ENCODE measurements around the gene SSNA1. TPM values are rescaled to one million over a fixed set of nuclear protein-coding genes. Genes with fewer than 3 reads are reported as not detected.

Gene SSNA1
- total and polyA plus RNA-seq, 12 donors: 13.2 to 138 (median 70.3) TPM

GRCh38 chr9:137216188-137216965 is 27.9 kb downstream of the SSNA1 start:
- DNase-seq: no peak
- intact Hi-C loops (cut with DNase I): no loop called here

GRCh38 chr9:137217276-137218211 is 29.1 kb downstream of the SSNA1 start:
- H3K4me3 ChIP-seq: peak overlapping the region in 2 of 4 donors; percentile 33 to 59
- peak; percentile 83 to 95 (median 92) for DNase-seq
- no peaks in the 10 kb centered on the region for H3K9me3 ChIP-seq (replicated peaks in 1 of 3)
- H3K4me1 ChIP-seq (replicated peaks in 1 of 2): peaks cover 23 to 24% of the 10 kb centered on the region in 2 donors
- H3K27me3 ChIP-seq: no peaks in the 10 kb centered on the region
- WGBS, 4 donors: 27 to 59% (median 50%) methylated on average over 11 to 36 of the region's 36 CpGs
- intact Hi-C loops (cut with DNase I): no loop called here
- no peaks in the 10 kb centered on the region for H3K36me3 ChIP-seq (replicated peaks in 1 of 2)
- TF ChIP-seq POLR2A (IDR thresholded peaks at IDR 0.05): peak in 1 of 2 donors; percentile 81
- peak in 2 of 6 experiments; percentile 4 to 17 for TF ChIP-seq CTCF (IDR thresholded peaks at IDR 0.05)
- peak overlapping the region; percentile 58 to 82 (median 69) for H3K27ac ChIP-seq

More at GRCh38 chr9:137216188-137216965, 27.9 kb downstream of the SSNA1 start:
- H3K27ac ChIP-seq: peak overlapping the region in 1 of 5 donors; percentile 82
- H3K27me3 ChIP-seq: no peaks in the 10 kb centered on the region
- TF ChIP-seq CTCF (IDR thresholded peaks at IDR 0.05) (no peak), POLR2A (IDR thresholded peaks at IDR 0.05) (no peak)
- H3K4me3 ChIP-seq: no peak overlapping the region
- H3K4me1 ChIP-seq (replicated peaks in 1 of 2): peaks cover 18% of the 10 kb centered on the region in 2 donors
- H3K36me3 ChIP-seq (replicated peaks in 1 of 2): no peaks in the 10 kb centered on the region
- 93 to 100% (median 96%) methylated on average over 3 to 30 of the region's 30 CpGs for WGBS, 4 donors
- no peaks in the 10 kb centered on the region for H3K9me3 ChIP-seq (replicated peaks in 1 of 3)

- Histone ChIP-seq H3K4me3 (peak overlapping the region in 1 of 4 donors; percentile 59), H3K4me1 (replicated peaks in 1 of 2) (peaks cover 29% of the 10 kb centered on the region in 2 donors), H3K36me3 (replicated peaks in 1 of 2) (no peaks in the 10 kb centered on the region), H3K9me3 (replicated peaks in 1 of 3) (no peaks in the 10 kb centered on the region), H3K27ac (peak overlapping the region; percentile 19 to 82 (median 69)), H3K27me3 (no peaks in the 10 kb centered on the region)
- 63 to 92% (median 67%) methylated on average over 9 to 30 of the region's 30 CpGs for WGBS, 4 donors
- intact Hi-C loops (cut with DNase I): no loop called here
- no peak for DNase-seq
- TF ChIP-seq POLR2A (IDR thresholded peaks at IDR 0.05) (no peak), CTCF (IDR thresholded peaks at IDR 0.05) (no peak)
Measured at GRCh38 chr9:137218212-137218753, 29.8 kb downstream of the SSNA1 start.
